LNCaP clone FGC (cell line): ENCODE data around the gene GLT8D1.
A peak's percentile ranks its signal among the peaks of the same experiment; 100 is the strongest.

Experiments
- DNase-seq: peaks from one replicate; pipeline ENCODE4 v3.0.0-alpha.2; 2011; ENCODE audit warnings: low read depth
- H3K4me3 ChIP-seq: 2 replicates; pipeline ENCODE4 v1.5.1; 2011; ENCODE audit warnings: mild to moderate bottlenecking, low read depth, low read length, control low read depth
- CTCF ChIP-seq: IDR thresholded peaks from 2 replicates; pipeline ENCODE4 v1.5.1; 2012; ENCODE audit warnings: mild to moderate bottlenecking; ENCODE audit not compliant: control insufficient read depth, insufficient read depth; ENCODE audit errors: extremely low read depth

The GLT8D1 gene

GRCh38 chr3:52670621-52671521 is 34.7 kb downstream of the GLT8D1 start:
- TF ChIP-seq CTCF = no peak
- no peak overlapping the region for H3K4me3 ChIP-seq
- DNase-seq = no peak

- no peak overlapping the region for H3K4me3 ChIP-seq
- no peak for TF ChIP-seq CTCF
Measured at GRCh38 chr3:52663098-52663497, 42.5 kb downstream of the GLT8D1 start.

GRCh38 chr3:52660046-52660445 is 45.5 kb downstream of the GLT8D1 start:
- no peak overlapping the region for H3K4me3 ChIP-seq
- DNase-seq = no peak
- TF ChIP-seq CTCF = no peak

More at GRCh38 chr3:52663098-52663497, 42.5 kb downstream of the GLT8D1 start:
- no peak for DNase-seq

- no peak for TF ChIP-seq CTCF
- no peak for DNase-seq
Measured at GRCh38 chr3:52655895-52656294, 49.7 kb downstream of the GLT8D1 start.

GRCh38 chr3:52651592-52651991 is 54.0 kb downstream of the GLT8D1 start:
- no peak for DNase-seq
- TF ChIP-seq CTCF = no peak

More at GRCh38 chr3:52655895-52656294, 49.7 kb downstream of the GLT8D1 start:
- no peak overlapping the region for H3K4me3 ChIP-seq

GRCh38 chr3:52650439-52650838 is 55.2 kb downstream of the GLT8D1 start:
- TF ChIP-seq CTCF = no peak
- H3K4me3 ChIP-seq = no peak overlapping the region
- peak; percentile 75 for DNase-seq

More at GRCh38 chr3:52651592-52651991, 54.0 kb downstream of the GLT8D1 start:
- H3K4me3 ChIP-seq = no peak overlapping the region
